22Rv1 (cell line): ENCODE measurements around the gene CYP4F11.
"Not testable (repeated sequence)": the region's sequence is repeated elsewhere in the genome, so short reads cannot be mapped to it uniquely, and the experiment has no call there.

ENCODE experiments used
- CTCF ChIP-seq: fragments of 450-650 bp; IDR thresholded peaks from 2 replicates; pipeline ENCODE4 v1.5.1; 2017; ENCODE audit warnings: mild to moderate bottlenecking
- ZFX ChIP-seq: fragments of 450-650 bp; IDR thresholded peaks from 2 replicates; pipeline ENCODE4 v1.6.1; 2017; ENCODE audit warnings: antibody characterized with exemption, borderline replicate concordance

DNA sequence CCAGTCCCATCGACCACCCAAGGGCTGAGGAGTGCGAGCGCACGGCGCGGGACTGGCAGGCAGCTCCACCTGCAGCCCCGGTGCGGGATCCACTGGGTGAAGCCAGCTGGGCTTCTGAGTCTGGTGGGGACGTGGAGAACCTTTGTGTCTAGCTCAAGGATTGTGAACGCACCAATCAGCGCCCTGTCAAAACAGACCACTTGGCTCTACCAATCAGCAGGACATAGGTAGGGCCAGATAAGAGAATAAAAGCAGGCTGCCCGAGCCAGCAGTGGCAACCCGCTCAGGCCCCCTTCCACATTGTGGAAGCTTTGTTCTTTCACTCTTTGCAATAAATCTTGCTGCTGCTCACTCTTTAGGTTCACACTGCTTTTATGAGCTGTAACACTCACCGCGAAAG is 34.3 kb downstream of the CYP4F11 start:
- not testable (repeated sequence) for TF ChIP-seq CTCF, ZFX
